ENCODE measurements around the gene MAPT.

- TF ChIP-seq HNF1B (CRISPR knock-in tag; IDR thresholded peaks at IDR 0.05) = no peak
- 0 out of 2 replicates have a peak, but pooled peaks have one; percentile 28 for TF ChIP-seq SIN3A (IDR thresholded peaks at IDR 0.05; ENCODE audit: borderline replicate concordance, low read depth, low read length)
- TF ChIP-seq ZNF879 (CRISPR knock-in tag; IDR thresholded peaks at IDR 0.05) = no peak
- no peak for TF ChIP-seq ZSCAN29 (CRISPR knock-in tag; conservative IDR thresholded peaks at IDR 0.05)
- TF ChIP-seq RFX5 (IDR thresholded peaks at IDR 0.05; ENCODE audit: low read depth, low read length) = no peak
- no peak for TF ChIP-seq ATF3 (CRISPR knock-in tag; IDR thresholded peaks at IDR 0.05)
- no peak for TF ChIP-seq THAP7 (CRISPR knock-in tag; IDR thresholded peaks at IDR 0.05)
- no peak for TF ChIP-seq ZGPAT (CRISPR knock-in tag; IDR thresholded peaks at IDR 0.05)
- no peak for TF ChIP-seq ZNF691 (CRISPR knock-in tag; IDR thresholded peaks at IDR 0.05; ENCODE audit: borderline replicate concordance, low read depth)
- TF ChIP-seq HOXA5 (CRISPR knock-in tag; IDR thresholded peaks at IDR 0.05) = no peak
- no peak for TF ChIP-seq ZFP41 (CRISPR knock-in tag; IDR thresholded peaks at IDR 0.05; ENCODE audit: borderline replicate concordance)
- no peak for TF ChIP-seq ZBTB26 (CRISPR knock-in tag; IDR thresholded peaks at IDR 0.05; ENCODE audit: borderline replicate concordance)
- TF ChIP-seq ZNF232 (CRISPR knock-in tag; IDR thresholded peaks at IDR 0.05; ENCODE audit: borderline replicate concordance) = no peak
Observed at GRCh38 chr17:45895304-45895968, 1.1 kb downstream of the MAPT start.

All from HepG2 (cell line).